ENCODE results near the gene ST7.

- TF ChIP-seq CTCF (IDR thresholded peaks at IDR 0.05) (no peak), POLR2A (IDR thresholded peaks at IDR 0.05) (no peak)
These were observed 55.0 kb downstream of the ST7 start for GRCh38 chr7:117008118-117008885.

Measured in transverse colon (tissue), 3 donors.